Esophagus muscularis mucosa (tissue), 4 donors: ENCODE measurements around the gene DHDDS. TPM values are rescaled to one million over a fixed set of nuclear protein-coding genes. Genes with fewer than 3 reads are reported as not detected.

Experiments used
- DNase-seq: peaks from one replicate; pipeline ENCODE4 v3.0.0-alpha.2; 2017; ENCODE audit errors: extremely low spot score
- H3K27ac ChIP-seq, 4 donors: fragments of 200-600 bp; sonication (generic); replicated peaks in 1 of 4; 1 replicate in 3 of 4; 2 replicates in 1 of 4; pipeline ENCODE4 v1.5.1; 2016 to 2019; ENCODE audit warnings: mild to moderate bottlenecking in 1 of 4
- H3K27me3 ChIP-seq, 4 donors: fragments of 200-600 bp; sonication (generic); one replicate each; pipeline versions ENCODE4 v1.5.1 to v1.6.0; 2016 to 2019
- H3K36me3 ChIP-seq, 4 donors: fragments of 200-600 bp; sonication (generic); one replicate each; pipeline ENCODE4 v1.5.1; 2016 to 2019
- H3K4me1 ChIP-seq, 4 donors: fragments of 200-600 bp; sonication (generic); one replicate each; pipeline ENCODE4 v1.5.1; 2016 to 2019
- H3K4me3 ChIP-seq, 4 donors: fragments of 200-600 bp; sonication (generic); 1 replicate in 2 of 4; 2 replicates in 2 of 4; pipeline ENCODE4 v1.5.1; 2016 to 2019; ENCODE audit warnings: mild to moderate bottlenecking in 4 of 4, moderate library complexity in 1 of 4
- H3K9me3 ChIP-seq, 4 donors: fragments of 200-600 bp; sonication (generic); 1 replicate in 3 of 4; 2 replicates in 1 of 4; pipeline ENCODE4 v1.5.1; 2016 to 2019
- CTCF ChIP-seq, 3 experiments: fragments of 200-600 bp in 2 of 3; fragments of 450-650 bp in 1 of 3; sonication (generic) in 2 of 3; IDR thresholded peaks; one replicate each; pipeline ENCODE4 v1.5.1; 2017 to 2019; ENCODE audit warnings: antibody characterized with exemption in 3 of 3, mild to moderate bottlenecking in 2 of 3, moderate library complexity in 1 of 3
- EP300 ChIP-seq: sonication (generic); formaldehyde crosslinking; IDR thresholded peaks from one replicate; pipeline ENCODE4 v1.6.1; 2017; ENCODE audit warnings: antibody characterized with exemption
- POLR2A ChIP-seq: fragments of 450-650 bp; IDR thresholded peaks from one replicate; pipeline ENCODE4 v1.6.1; 2017; ENCODE audit warnings: antibody characterized with exemption, moderate library complexity, mild to moderate bottlenecking, low read depth
- POLR2AphosphoS5 ChIP-seq, 2 donors: sonication (generic); formaldehyde crosslinking; IDR thresholded peaks; one replicate each; pipeline ENCODE4 v1.6.1; 2017; ENCODE audit warnings: antibody characterized with exemption in 2 of 2
- WGBS: methylation state at CpG from one replicate; pipeline ENCODE4 v1.1.5; 2018; 5-methylcytosine and 5-hydroxymethylcytosine counted together
- intact Hi-C: fragments of 100-400 bp; cut with DNase I; formaldehyde crosslinking; loops from one replicate; pipeline ENCODE4 v1.15.1; 2023
- total RNA-seq, 4 donors: library from RNA; depleted of rRNA; stranded (reverse); fragments of >200 nt; gene quantifications; one replicate each; pipeline versions ENCODE4 v1.1.0 to v1.2.1, GENCODE V29; 2016

DHDDS gene
- total RNA-seq, 4 donors from 2014 or later, result 28.7 to 38.9 (median 30.4) TPM

- Histone ChIP-seq H3K36me3 (peaks cover 10 to 37% (median 29%) of the 10 kb centered on the region in 4 donors), H3K27ac (peak overlapping the region; percentile 74 to 82 (median 78)), H3K9me3 (no peaks in the 10 kb centered on the region), H3K4me3 (peak overlapping the region; percentile 60 to 76 (median 63)), H3K4me1 (peaks cover 20 to 31% (median 28%) of the 10 kb centered on the region in 4 donors), H3K27me3 (no peaks in the 10 kb centered on the region)
- DNase-seq, result no peak
- WGBS, result 63% methylated on average over 3 of the region's 3 CpGs
- TF ChIP-seq CTCF (IDR thresholded peaks at IDR 0.05) (no peak), POLR2A (no peak), EP300 (no peak), POLR2AphosphoS5 (IDR thresholded peaks at IDR 0.05) (no peak)
- intact Hi-C loops, result no loop called here
Observed at GRCh38 chr1:26432793-26433192, 672 bp downstream of the DHDDS start.

- Histone ChIP-seq H3K4me1 (peaks cover 20 to 31% (median 28%) of the 10 kb centered on the region in 4 donors), H3K27ac (no peak overlapping the region), H3K4me3 (no peak overlapping the region), H3K36me3 (peaks cover 24 to 51% (median 44%) of the 10 kb centered on the region in 4 donors), H3K27me3 (no peaks in the 10 kb centered on the region), H3K9me3 (no peaks in the 10 kb centered on the region)
- TF ChIP-seq CTCF (IDR thresholded peaks at IDR 0.05), result no peak
- no peak for DNase-seq
- intact Hi-C loops, result no loop called here
Observed at GRCh38 chr1:26434161-26434752, 2.1 kb downstream of the DHDDS start.

- no peak overlapping the region for H3K4me3 ChIP-seq
- DNase-seq, result no peak
- peaks cover 52 to 89% (median 82%) of the 10 kb centered on the region in 4 donors for H3K36me3 ChIP-seq
- no peaks in the 10 kb centered on the region for H3K9me3 ChIP-seq
- intact Hi-C loops, result no loop called here
- WGBS, result 99% methylated on average over 6 of the region's 6 CpGs
- H3K27me3 ChIP-seq, result no peaks in the 10 kb centered on the region
- no peak for TF ChIP-seq CTCF (IDR thresholded peaks at IDR 0.05)
- no peak for TF ChIP-seq POLR2AphosphoS5 (IDR thresholded peaks at IDR 0.05)
- no peak for TF ChIP-seq POLR2A
- TF ChIP-seq EP300, result no peak
- H3K4me1 ChIP-seq, result peaks cover 9 to 17% (median 15%) of the 10 kb centered on the region in 4 donors
- H3K27ac ChIP-seq, result no peak overlapping the region
Observed at GRCh38 chr1:26438041-26438440, 5.9 kb downstream of the DHDDS start.

- H3K4me1 ChIP-seq, result no peaks in the 10 kb centered on the region
- 84% methylated on average over 2 of the region's 2 CpGs for WGBS
Observed at GRCh38 chr1:26440259-26440658, 8.1 kb downstream of the DHDDS start.

More at GRCh38 chr1:26440259-26440658, 8.1 kb downstream of the DHDDS start:
- no peak overlapping the region for H3K4me3 ChIP-seq
- intact Hi-C loops, result no loop called here
- peaks cover 65 to 99% (median 98%) of the 10 kb centered on the region in 4 donors for H3K36me3 ChIP-seq
- no peaks in the 10 kb centered on the region for H3K27me3 ChIP-seq
- H3K9me3 ChIP-seq, result no peaks in the 10 kb centered on the region
- no peak for DNase-seq
- H3K27ac ChIP-seq, result no peak overlapping the region
- TF ChIP-seq CTCF (IDR thresholded peaks at IDR 0.05), result no peak
- TF ChIP-seq POLR2A, result no peak
- TF ChIP-seq POLR2AphosphoS5 (IDR thresholded peaks at IDR 0.05), result no peak
- no peak for TF ChIP-seq EP300
